ENCODE data around the gene TBC1D9B.

GRCh38 chr5:179864686-179865085 lies 43.0 kb downstream of the TBC1D9B start:
- TF ChIP-seq EZH2 (IDR thresholded peaks at IDR 0.05; ENCODE audit: insufficient read depth, poor library complexity, severe bottlenecking): no peak
- TF ChIP-seq EZH2phosphoT487 (IDR thresholded peaks at IDR 0.05; ENCODE audit: insufficient read depth, low read depth): no peak
